ENCODE results near the gene SERPINA3.

DNA sequence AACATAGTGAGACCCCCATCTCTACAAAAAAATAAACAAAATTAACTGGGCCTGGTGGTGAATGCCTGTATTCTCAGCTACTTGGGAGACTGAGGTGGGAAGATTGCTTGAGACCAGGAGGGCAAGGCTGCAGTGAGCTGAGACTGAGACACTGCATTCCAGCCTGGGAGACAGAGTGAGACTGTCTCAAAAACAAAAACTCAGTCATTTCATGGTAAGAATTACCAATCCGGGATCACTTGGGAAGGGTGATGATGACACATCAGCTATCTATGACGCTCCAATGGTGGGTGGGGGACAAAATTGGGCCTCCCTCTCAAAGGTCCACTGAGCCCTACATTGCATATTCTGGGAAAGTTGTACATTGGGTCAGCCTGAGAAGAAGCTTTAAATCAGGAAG, 47.7 kb downstream of the SERPINA3 start:
- no peak for TF ChIP-seq POLR2AphosphoS5 (IDR thresholded peaks at IDR 0.05; ENCODE audit: low read depth, low read length)
- TF ChIP-seq SIN3A (IDR thresholded peaks at IDR 0.05; ENCODE audit: borderline replicate concordance, insufficient read depth, low read length): no peak
- TF ChIP-seq TAF1 (IDR thresholded peaks at IDR 0.05; ENCODE audit: borderline replicate concordance, insufficient read depth, low read length): no peak
- TF ChIP-seq, protein P1, sequence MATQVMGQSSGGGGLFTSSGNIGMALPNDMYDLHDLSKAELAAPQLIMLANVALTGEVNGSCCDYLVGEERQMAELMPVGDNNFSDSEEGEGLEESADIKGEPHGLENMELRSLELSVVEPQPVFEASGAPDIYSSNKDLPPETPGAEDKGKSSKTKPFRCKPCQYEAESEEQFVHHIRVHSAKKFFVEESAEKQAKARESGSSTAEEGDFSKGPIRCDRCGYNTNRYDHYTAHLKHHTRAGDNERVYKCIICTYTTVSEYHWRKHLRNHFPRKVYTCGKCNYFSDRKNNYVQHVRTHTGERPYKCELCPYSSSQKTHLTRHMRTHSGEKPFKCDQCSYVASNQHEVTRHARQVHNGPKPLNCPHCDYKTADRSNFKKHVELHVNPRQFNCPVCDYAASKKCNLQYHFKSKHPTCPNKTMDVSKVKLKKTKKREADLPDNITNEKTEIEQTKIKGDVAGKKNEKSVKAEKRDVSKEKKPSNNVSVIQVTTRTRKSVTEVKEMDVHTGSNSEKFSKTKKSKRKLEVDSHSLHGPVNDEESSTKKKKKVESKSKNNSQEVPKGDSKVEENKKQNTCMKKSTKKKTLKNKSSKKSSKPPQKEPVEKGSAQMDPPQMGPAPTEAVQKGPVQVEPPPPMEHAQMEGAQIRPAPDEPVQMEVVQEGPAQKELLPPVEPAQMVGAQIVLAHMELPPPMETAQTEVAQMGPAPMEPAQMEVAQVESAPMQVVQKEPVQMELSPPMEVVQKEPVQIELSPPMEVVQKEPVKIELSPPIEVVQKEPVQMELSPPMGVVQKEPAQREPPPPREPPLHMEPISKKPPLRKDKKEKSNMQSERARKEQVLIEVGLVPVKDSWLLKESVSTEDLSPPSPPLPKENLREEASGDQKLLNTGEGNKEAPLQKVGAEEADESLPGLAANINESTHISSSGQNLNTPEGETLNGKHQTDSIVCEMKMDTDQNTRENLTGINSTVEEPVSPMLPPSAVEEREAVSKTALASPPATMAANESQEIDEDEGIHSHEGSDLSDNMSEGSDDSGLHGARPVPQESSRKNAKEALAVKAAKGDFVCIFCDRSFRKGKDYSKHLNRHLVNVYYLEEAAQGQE (IDR thresholded peaks at IDR 0.05; ENCODE audit: insufficient read depth in 1 of 2, low read depth in 2 of 2, low read length in 2 of 2): no peak
